ENCODE data around the gene CRKL.
"Not testable (repeated sequence)": the region's sequence is repeated elsewhere in the genome, so short reads cannot be mapped to it uniquely, and the experiment has no call there.

DNA sequence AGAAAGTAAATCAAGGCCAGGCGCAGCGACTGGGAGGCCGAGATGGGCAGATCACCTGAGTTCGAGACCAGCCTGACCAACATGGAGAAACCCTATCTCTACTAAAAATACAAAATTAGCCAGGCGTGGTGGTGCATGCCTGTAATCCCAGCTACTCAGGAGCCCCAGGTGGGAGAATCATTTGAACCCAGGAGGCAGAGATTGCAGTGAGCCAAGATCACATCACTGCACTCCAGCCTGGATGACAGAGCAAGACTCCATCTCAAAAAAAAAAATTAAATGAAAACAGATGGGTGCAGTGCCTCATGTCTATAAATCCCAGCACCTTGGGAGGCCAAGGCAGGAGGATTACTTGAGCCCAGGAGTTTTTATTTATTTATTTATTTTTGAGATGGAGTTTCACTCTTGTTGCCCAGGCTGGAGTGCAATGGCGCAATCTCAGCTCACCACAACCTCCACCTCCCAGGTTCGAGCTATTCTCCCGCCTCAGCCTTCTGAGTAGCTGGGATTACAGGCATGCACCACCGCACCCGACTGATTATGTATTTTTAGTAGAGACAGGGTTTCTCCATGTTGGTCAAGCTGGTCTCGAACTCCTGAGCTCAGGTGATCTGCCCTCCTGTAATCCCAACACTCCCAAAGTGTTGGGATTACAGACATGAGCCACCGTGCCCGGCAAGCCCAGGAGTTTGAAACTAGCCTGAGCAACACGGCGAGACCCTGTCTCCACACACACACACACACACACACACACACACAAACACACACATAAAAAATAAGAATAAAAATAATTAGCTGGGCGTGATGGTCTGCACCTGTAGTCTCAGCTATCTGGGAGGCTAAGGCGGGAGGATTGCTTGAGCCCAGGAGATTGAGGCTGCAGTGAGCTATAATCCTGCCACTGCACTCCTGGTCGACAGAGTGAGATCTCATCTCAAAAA lies 15.8 kb upstream of the CRKL start:
- TF ChIP-seq, protein P1, sequence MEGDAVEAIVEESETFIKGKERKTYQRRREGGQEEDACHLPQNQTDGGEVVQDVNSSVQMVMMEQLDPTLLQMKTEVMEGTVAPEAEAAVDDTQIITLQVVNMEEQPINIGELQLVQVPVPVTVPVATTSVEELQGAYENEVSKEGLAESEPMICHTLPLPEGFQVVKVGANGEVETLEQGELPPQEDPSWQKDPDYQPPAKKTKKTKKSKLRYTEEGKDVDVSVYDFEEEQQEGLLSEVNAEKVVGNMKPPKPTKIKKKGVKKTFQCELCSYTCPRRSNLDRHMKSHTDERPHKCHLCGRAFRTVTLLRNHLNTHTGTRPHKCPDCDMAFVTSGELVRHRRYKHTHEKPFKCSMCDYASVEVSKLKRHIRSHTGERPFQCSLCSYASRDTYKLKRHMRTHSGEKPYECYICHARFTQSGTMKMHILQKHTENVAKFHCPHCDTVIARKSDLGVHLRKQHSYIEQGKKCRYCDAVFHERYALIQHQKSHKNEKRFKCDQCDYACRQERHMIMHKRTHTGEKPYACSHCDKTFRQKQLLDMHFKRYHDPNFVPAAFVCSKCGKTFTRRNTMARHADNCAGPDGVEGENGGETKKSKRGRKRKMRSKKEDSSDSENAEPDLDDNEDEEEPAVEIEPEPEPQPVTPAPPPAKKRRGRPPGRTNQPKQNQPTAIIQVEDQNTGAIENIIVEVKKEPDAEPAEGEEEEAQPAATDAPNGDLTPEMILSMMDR (IDR thresholded peaks at IDR 0.05; ENCODE audit: insufficient read depth, low read depth, low read length), result not testable (repeated sequence)
- TF ChIP-seq EZH2 (IDR thresholded peaks at IDR 0.05; ENCODE audit: insufficient read depth, low read length), result not testable (repeated sequence)

All from astrocyte (in vitro differentiated cells and primary cell).